WTC11 (cell line): Measurements from ENCODE around the gene MESP2. TPM values are rescaled to one million over a fixed set of nuclear protein-coding genes. Genes with fewer than 3 reads are reported as not detected.

Experiments
- ATAC-seq: fragments of 200-7000 bp; cut with Tn5 transposase; 2 replicates; pipeline ENCODE4 v1.10.0; 2021; ENCODE audit warnings: mild to moderate bottlenecking, moderate library complexity
- CTCF ChIA-PET: fragments of 300-600 bp; sonication (Branson Sonifier 250); formaldehyde crosslinking; loops from one replicate; lab custom pipeline; 2021; ENCODE audit warnings: antibody characterized with exemption; lab: Charles Lee
- POLR2A ChIA-PET: fragments of 350-600 bp; sonication (Branson Sonifier 250); formaldehyde crosslinking; loops from one replicate; lab custom pipeline; 2021; ENCODE audit warnings: antibody characterized with exemption; lab: Charles Lee
- DNase-seq: peaks from one replicate; pipeline ENCODE4 v3.0.0; 2021; ENCODE audit warnings: low spot score
- H3K27ac Mint-ChIP-seq: 2 replicates; pipeline ENCODE4 v1.8.0; 2021; ENCODE audit warnings: mixed read lengths
- H3K27me3 Mint-ChIP-seq: 2 replicates; pipeline ENCODE4 v1.8.0; 2021; ENCODE audit warnings: low read depth, mild to moderate bottlenecking, moderate library complexity, mixed read lengths
- H3K36me3 Mint-ChIP-seq: 2 replicates; pipeline ENCODE4 v1.8.0; 2021; ENCODE audit warnings: mixed read lengths
- H3K4me1 Mint-ChIP-seq: 2 replicates; pipeline ENCODE4 v1.8.0; 2022; ENCODE audit warnings: mixed read lengths
- H3K4me3 Mint-ChIP-seq: 2 replicates; pipeline ENCODE4 v1.8.0; 2021; ENCODE audit warnings: mild to moderate bottlenecking, moderate library complexity, mixed read lengths
- H3K9me3 Mint-ChIP-seq: 2 replicates; pipeline ENCODE4 v1.8.0; 2021; ENCODE audit warnings: mixed read lengths
- AR ChIP-seq: fragments of 250-450 bp; sonication (Bioruptor Pico); IDR thresholded peaks from 2 replicates; pipeline ENCODE4 v1.9.0; 2021; ENCODE audit warnings: mild to moderate bottlenecking
- CREB1 ChIP-seq: sonication (generic); formaldehyde crosslinking; IDR thresholded peaks from 2 replicates; pipeline ENCODE4 v1.8.0; 2023; ENCODE audit warnings: mild to moderate bottlenecking, missing genetic modification reagents
- EMX1 ChIP-seq: fragments of 250-450 bp; sonication (Bioruptor Pico); IDR thresholded peaks from 2 replicates; pipeline ENCODE4 v1.8.0; 2021; ENCODE audit warnings: mild to moderate bottlenecking
- HMGA2 ChIP-seq: fragments of 250-450 bp; sonication (Bioruptor Pico); IDR thresholded peaks from 2 replicates; pipeline ENCODE4 v1.4.0; 2021; ENCODE audit warnings: mild to moderate bottlenecking, moderate library complexity
- IRF2 ChIP-seq: sonication (generic); formaldehyde crosslinking; IDR thresholded peaks from 2 replicates; pipeline ENCODE4 v1.8.0; 2022; ENCODE audit warnings: low read depth, missing genetic modification reagents, borderline replicate concordance
- MYBL2 ChIP-seq: sonication (generic); formaldehyde crosslinking; IDR thresholded peaks from 2 replicates; pipeline ENCODE4 v1.8.1; 2023; ENCODE audit warnings: mild to moderate bottlenecking, moderate library complexity, missing genetic modification reagents
- OVOL2 ChIP-seq: fragments of 250-450 bp; sonication (Bioruptor Pico); IDR thresholded peaks from 2 replicates; pipeline ENCODE4 v1.9.0; 2021; ENCODE audit warnings: mild to moderate bottlenecking, borderline replicate concordance
- PRDM15 ChIP-seq: sonication (generic); formaldehyde crosslinking; IDR thresholded peaks from 2 replicates; pipeline ENCODE4 v1.8.0; 2022; ENCODE audit warnings: missing genetic modification reagents
- RELA ChIP-seq: sonication (generic); formaldehyde crosslinking; IDR thresholded peaks from 2 replicates; pipeline ENCODE4 v1.8.1; 2022; ENCODE audit warnings: missing genetic modification reagents, mild to moderate bottlenecking, borderline replicate concordance
- SOX15 ChIP-seq: fragments of 250-450 bp; sonication (Bioruptor Pico); IDR thresholded peaks from 2 replicates; pipeline ENCODE4 v1.9.0; 2021; ENCODE audit warnings: mild to moderate bottlenecking
- TEAD1 ChIP-seq: sonication (generic); formaldehyde crosslinking; IDR thresholded peaks from 2 replicates; pipeline ENCODE4 v1.8.0; 2022; ENCODE audit warnings: mild to moderate bottlenecking, missing genetic modification reagents
- ZNF138 ChIP-seq: sonication (generic); formaldehyde crosslinking; conservative IDR thresholded peaks from 2 replicates; pipeline ENCODE4 v1.8.1; 2022; ENCODE audit warnings: mild to moderate bottlenecking, moderate library complexity, missing genetic modification reagents
- ZNF232 ChIP-seq: sonication (generic); formaldehyde crosslinking; IDR thresholded peaks from 2 replicates; pipeline ENCODE4 v1.8.0; 2022; ENCODE audit warnings: mild to moderate bottlenecking, missing genetic modification reagents
- total RNA-seq: library from RNA; stranded (reverse); gene quantifications from 3 replicates; pipeline ENCODE4 v1.2.3, GENCODE V29; 2021
- TF ChIP-seq, protein P1 (sequence below): fragments of 250-450 bp; sonication (Bioruptor Pico); IDR thresholded peaks from 2 replicates; pipeline ENCODE4 v1.9.0; 2021; ENCODE audit warnings: mild to moderate bottlenecking, borderline replicate concordance
- TF ChIP-seq, protein P2 (sequence below): sonication (generic); formaldehyde crosslinking; IDR thresholded peaks from 2 replicates; pipeline ENCODE4 v1.8.1; 2023; ENCODE audit warnings: mild to moderate bottlenecking, missing genetic modification reagents
- TF ChIP-seq, protein P3 (sequence below): sonication (generic); formaldehyde crosslinking; IDR thresholded peaks from 2 replicates; pipeline ENCODE4 v1.8.0; 2022; ENCODE audit warnings: mild to moderate bottlenecking, missing genetic modification reagents
- TF ChIP-seq, protein P4 (sequence below): fragments of 250-450 bp; sonication (Bioruptor Pico); IDR thresholded peaks from 2 replicates; pipeline ENCODE4 v1.9.0; 2021; ENCODE audit warnings: mild to moderate bottlenecking

Gene MESP2
- total RNA-seq, 1 experiment from 2014 or later = 0.68 TPM

GRCh38 chr15:89812011-89812846 lies 36.1 kb downstream of the MESP2 start:
- Mint-ChIP-seq H3K27me3 (peaks cover 33% of the 10 kb centered on the region), H3K4me1 (0 out of 2 replicates have a peak, but pooled peaks cover 10% of the 10 kb centered on the region), H3K4me3 (no peak overlapping the region), H3K36me3 (peaks cover 10% of the 10 kb centered on the region), H3K9me3 (peaks cover 10% of the 10 kb centered on the region), H3K27ac (no peak overlapping the region)
- TF ChIP-seq AR (CRISPR knock-in tag) (no peak), SOX15 (CRISPR knock-in tag) (no peak), CREB1 (CRISPR knock-in tag) (no peak), PRDM15 (CRISPR knock-in tag) (no peak), RELA (CRISPR knock-in tag) (no peak), TEAD1 (no peak), HMGA2 (CRISPR knock-in tag) (no peak), ZNF232 (no peak), MYBL2 (CRISPR knock-in tag) (no peak), ZNF138 (no peak), IRF2 (CRISPR knock-in tag) (no peak), OVOL2 (CRISPR knock-in tag) (no peak), EMX1 (CRISPR knock-in tag) (no peak)
- TF ChIP-seq, protein P1, sequence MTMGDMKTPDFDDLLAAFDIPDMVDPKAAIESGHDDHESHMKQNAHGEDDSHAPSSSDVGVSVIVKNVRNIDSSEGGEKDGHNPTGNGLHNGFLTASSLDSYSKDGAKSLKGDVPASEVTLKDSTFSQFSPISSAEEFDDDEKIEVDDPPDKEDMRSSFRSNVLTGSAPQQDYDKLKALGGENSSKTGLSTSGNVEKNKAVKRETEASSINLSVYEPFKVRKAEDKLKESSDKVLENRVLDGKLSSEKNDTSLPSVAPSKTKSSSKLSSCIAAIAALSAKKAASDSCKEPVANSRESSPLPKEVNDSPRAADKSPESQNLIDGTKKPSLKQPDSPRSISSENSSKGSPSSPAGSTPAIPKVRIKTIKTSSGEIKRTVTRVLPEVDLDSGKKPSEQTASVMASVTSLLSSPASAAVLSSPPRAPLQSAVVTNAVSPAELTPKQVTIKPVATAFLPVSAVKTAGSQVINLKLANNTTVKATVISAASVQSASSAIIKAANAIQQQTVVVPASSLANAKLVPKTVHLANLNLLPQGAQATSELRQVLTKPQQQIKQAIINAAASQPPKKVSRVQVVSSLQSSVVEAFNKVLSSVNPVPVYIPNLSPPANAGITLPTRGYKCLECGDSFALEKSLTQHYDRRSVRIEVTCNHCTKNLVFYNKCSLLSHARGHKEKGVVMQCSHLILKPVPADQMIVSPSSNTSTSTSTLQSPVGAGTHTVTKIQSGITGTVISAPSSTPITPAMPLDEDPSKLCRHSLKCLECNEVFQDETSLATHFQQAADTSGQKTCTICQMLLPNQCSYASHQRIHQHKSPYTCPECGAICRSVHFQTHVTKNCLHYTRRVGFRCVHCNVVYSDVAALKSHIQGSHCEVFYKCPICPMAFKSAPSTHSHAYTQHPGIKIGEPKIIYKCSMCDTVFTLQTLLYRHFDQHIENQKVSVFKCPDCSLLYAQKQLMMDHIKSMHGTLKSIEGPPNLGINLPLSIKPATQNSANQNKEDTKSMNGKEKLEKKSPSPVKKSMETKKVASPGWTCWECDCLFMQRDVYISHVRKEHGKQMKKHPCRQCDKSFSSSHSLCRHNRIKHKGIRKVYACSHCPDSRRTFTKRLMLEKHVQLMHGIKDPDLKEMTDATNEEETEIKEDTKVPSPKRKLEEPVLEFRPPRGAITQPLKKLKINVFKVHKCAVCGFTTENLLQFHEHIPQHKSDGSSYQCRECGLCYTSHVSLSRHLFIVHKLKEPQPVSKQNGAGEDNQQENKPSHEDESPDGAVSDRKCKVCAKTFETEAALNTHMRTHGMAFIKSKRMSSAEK (CRISPR knock-in tag) = no peak
- TF ChIP-seq, protein P2, sequence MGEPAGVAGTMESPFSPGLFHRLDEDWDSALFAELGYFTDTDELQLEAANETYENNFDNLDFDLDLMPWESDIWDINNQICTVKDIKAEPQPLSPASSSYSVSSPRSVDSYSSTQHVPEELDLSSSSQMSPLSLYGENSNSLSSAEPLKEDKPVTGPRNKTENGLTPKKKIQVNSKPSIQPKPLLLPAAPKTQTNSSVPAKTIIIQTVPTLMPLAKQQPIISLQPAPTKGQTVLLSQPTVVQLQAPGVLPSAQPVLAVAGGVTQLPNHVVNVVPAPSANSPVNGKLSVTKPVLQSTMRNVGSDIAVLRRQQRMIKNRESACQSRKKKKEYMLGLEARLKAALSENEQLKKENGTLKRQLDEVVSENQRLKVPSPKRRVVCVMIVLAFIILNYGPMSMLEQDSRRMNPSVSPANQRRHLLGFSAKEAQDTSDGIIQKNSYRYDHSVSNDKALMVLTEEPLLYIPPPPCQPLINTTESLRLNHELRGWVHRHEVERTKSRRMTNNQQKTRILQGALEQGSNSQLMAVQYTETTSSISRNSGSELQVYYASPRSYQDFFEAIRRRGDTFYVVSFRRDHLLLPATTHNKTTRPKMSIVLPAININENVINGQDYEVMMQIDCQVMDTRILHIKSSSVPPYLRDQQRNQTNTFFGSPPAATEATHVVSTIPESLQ (CRISPR knock-in tag) = no peak
- TF ChIP-seq, protein P3, sequence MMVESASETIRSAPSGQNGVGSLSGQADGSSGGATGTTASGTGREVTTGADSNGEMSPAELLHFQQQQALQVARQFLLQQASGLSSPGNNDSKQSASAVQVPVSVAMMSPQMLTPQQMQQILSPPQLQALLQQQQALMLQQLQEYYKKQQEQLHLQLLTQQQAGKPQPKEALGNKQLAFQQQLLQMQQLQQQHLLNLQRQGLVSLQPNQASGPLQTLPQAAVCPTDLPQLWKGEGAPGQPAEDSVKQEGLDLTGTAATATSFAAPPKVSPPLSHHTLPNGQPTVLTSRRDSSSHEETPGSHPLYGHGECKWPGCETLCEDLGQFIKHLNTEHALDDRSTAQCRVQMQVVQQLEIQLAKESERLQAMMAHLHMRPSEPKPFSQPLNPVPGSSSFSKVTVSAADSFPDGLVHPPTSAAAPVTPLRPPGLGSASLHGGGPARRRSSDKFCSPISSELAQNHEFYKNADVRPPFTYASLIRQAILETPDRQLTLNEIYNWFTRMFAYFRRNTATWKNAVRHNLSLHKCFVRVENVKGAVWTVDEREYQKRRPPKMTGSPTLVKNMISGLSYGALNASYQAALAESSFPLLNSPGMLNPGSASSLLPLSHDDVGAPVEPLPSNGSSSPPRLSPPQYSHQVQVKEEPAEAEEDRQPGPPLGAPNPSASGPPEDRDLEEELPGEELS (CRISPR knock-in tag) = no peak
- TF ChIP-seq, protein P4, sequence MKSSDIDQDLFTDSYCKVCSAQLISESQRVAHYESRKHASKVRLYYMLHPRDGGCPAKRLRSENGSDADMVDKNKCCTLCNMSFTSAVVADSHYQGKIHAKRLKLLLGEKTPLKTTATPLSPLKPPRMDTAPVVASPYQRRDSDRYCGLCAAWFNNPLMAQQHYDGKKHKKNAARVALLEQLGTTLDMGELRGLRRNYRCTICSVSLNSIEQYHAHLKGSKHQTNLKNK (CRISPR knock-in tag) = no peak
- no peak for ATAC-seq
- ChIA-PET CTCF (interaction anchor here (0.6 to 1.1 kb wide), 2 partner anchors 39 to 63 kb away, joined by 3 to 7 read pairs; no protein-coding TSS in a partner anchor), POLR2A (no interaction called here)
- no peak for DNase-seq
